Inflammatory macrophage treated with lipopolysaccharide for 1 hour (primary cell): ENCODE results near the gene S100A14.

Experiments
- DNase-seq, 2 donors: peaks; one replicate each; pipeline ENCODE4 v3.0.0-alpha.2; 2020 to 2022

The S100A14 gene

GRCh38 chr1:153638261-153638660 is 22.1 kb upstream of the S100A14 start:
- no peak for DNase-seq

GRCh38 chr1:153636312-153636711 is 20.2 kb upstream of the S100A14 start:
- no peak for DNase-seq

- no peak for DNase-seq
Measured at GRCh38 chr1:153635872-153636271, 19.7 kb upstream of the S100A14 start.

- DNase-seq, result peak; percentile 98 to 100
Measured at GRCh38 chr1:153633754-153634665, 17.9 kb upstream of the S100A14 start, which contains the start of gene CHTOP. Gene CHTOP, plus strand, starts transcription at chr1:153634066. Its CDS starts 2,523 bp downstream, at chr1:153636589.

GRCh38 chr1:153633161-153633753 is 17.1 kb upstream of the S100A14 start:
- no peak for DNase-seq

- no peak for DNase-seq
Measured at GRCh38 chr1:153631047-153632022, 15.2 kb upstream of the S100A14 start.

GRCh38 chr1:153630384-153630783 is 14.3 kb upstream of the S100A14 start:
- DNase-seq, result no peak

GRCh38 chr1:153629971-153630370 is 13.8 kb upstream of the S100A14 start:
- no peak for DNase-seq

GRCh38 chr1:153629343-153629665 is 13.2 kb upstream of the S100A14 start:
- no peak for DNase-seq

GRCh38 chr1:153628638-153629342 is 12.7 kb upstream of the S100A14 start:
- DNase-seq, result no peak

GRCh38 chr1:153627715-153628626 is 11.8 kb upstream of the S100A14 start, which contains the start of gene S100A1:
Gene S100A1, plus strand, starts transcription at chr1:153628434. Its CDS starts 2,088 bp downstream, at chr1:153630522.
- DNase-seq, result no peak

GRCh38 chr1:153626904-153627714 is 11.0 kb upstream of the S100A14 start, which contains the start of gene S100A13:
Gene S100A13, minus strand, starts transcription at chr1:153627505. Its CDS starts 1,033 bp downstream, at chr1:153626472.
- DNase-seq, result no peak

- DNase-seq, result no peak
Measured at GRCh38 chr1:153626477-153626903, 10.4 kb upstream of the S100A14 start.

- DNase-seq, result no peak
Measured at GRCh38 chr1:153624965-153625611, 9.0 kb upstream of the S100A14 start.

- DNase-seq, result peak; percentile 71 to 79
Measured at GRCh38 chr1:153623101-153623500, 7.0 kb upstream of the S100A14 start.

- no peak for DNase-seq
Measured at GRCh38 chr1:153619171-153619570, 3.0 kb upstream of the S100A14 start.

GRCh38 chr1:153617663-153618062 is 1.5 kb upstream of the S100A14 start:
- peak; percentile 48 to 74 for DNase-seq

- DNase-seq, result no peak
Measured at GRCh38 chr1:153616917-153617311, 789 bp upstream of the S100A14 start.

GRCh38 chr1:153615406-153615805 is 719 bp downstream of the S100A14 start:
- DNase-seq, result no peak

- DNase-seq, result no peak
Measured at GRCh38 chr1:153614906-153615305, 1.2 kb downstream of the S100A14 start.
